KOPT-K1 (cell line): ENCODE measurements around the gene MIOX.
"Not testable (repeated sequence)": the region's sequence is repeated elsewhere in the genome, so short reads cannot be mapped to it uniquely, and the experiment has no call there.

Experiments used
- H3K27ac ChIP-seq: fragments of 200-600 bp; sonication (generic); 2 replicates; pipeline ENCODE4 v1.5.1; 2016; ENCODE audit warnings: antibody characterized with exemption, mild to moderate bottlenecking, low read depth, low read length; ENCODE audit not compliant: poor library complexity, severe bottlenecking
- H3K36me3 ChIP-seq: fragments of 200-600 bp; sonication (generic); 2 replicates; pipeline ENCODE4 v1.5.1; 2017; ENCODE audit warnings: antibody characterized with exemption, mild to moderate bottlenecking, low read length, moderate library complexity; ENCODE audit not compliant: insufficient read depth
- H3K9me3 ChIP-seq: fragments of 200-600 bp; sonication (generic); 2 replicates; pipeline ENCODE4 v1.5.1; 2017; ENCODE audit warnings: antibody characterized with exemption, low read length, mild to moderate bottlenecking; ENCODE audit not compliant: insufficient read depth, poor library complexity, severe bottlenecking

The MIOX gene

GRCh38 chr22:50507421-50507990 is 20.8 kb downstream of the MIOX start, which contains the start of gene LMF2:
TSS of gene LMF2 (minus strand) at chr22:50507702. CDS start at chr22:50507675, 27 bp downstream.
- H3K9me3 ChIP-seq: no peaks in the 10 kb centered on the region
- peaks cover 46% of the 10 kb centered on the region for H3K36me3 ChIP-seq
- peak within 1 kb of the TSS; percentile 94 for H3K27ac ChIP-seq

GRCh38 chr22:50507991-50508884 is 21.6 kb downstream of the MIOX start, which contains the start of gene NCAPH2:
TSS of gene NCAPH2 (plus strand) at chr22:50508224. CDS start at chr22:50508338, 114 bp downstream.
- H3K9me3 ChIP-seq: no peaks in the 10 kb centered on the region
- H3K27ac ChIP-seq: peak within 1 kb of the TSS; percentile 94
- peaks cover 46% of the 10 kb centered on the region for H3K36me3 ChIP-seq

DNA sequence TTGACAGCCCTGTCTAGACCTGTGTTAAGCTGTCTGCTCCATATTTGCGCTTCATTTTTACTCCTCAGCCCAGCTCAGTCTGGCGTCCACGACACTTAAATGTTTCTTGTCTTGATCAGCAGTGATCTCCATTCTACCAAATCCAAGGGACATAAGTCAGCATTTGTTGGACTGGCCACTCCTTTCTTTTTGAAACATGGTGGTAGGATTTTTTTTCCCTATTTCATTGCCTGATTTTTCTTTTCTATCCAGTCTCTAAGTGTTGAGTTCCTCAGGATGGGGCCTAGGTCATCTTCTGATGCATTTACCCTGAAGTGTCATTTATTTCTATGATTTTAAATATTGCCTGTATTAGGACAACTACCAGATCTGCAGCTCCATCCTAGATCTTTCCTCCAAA is 22.2 kb downstream of the MIOX start:
- peak overlapping the region; percentile 94 for H3K27ac ChIP-seq
- H3K9me3 ChIP-seq: no peaks in the 10 kb centered on the region

DNA sequence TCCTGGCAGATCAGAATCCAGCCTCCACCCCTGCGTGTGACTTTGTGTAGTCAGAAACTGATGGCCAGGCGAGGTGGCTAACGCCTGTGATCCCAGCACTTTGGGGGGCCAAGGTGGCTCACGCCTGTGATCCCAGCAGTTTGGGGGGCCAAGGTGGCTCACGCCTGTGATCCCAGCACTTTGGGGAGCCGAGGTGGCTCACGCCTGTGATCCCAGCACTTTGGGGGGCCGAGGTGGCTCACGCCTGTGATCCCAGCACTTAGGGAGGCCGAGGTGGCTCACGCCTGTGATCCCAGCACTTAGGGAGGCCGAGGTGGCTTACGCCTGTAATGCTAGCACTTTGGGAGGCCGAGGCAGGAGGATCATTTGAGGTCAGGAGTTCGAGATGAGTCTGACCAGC is 26.5 kb downstream of the MIOX start:
- Histone ChIP-seq H3K9me3 (no peaks in the 10 kb centered on the region), H3K27ac (no peak overlapping the region), H3K36me3 (peaks cover 70% of the 10 kb centered on the region)

More for the DNA sequence above, 22.2 kb downstream of the MIOX start:
- H3K36me3 ChIP-seq: peaks cover 50% of the 10 kb centered on the region

DNA sequence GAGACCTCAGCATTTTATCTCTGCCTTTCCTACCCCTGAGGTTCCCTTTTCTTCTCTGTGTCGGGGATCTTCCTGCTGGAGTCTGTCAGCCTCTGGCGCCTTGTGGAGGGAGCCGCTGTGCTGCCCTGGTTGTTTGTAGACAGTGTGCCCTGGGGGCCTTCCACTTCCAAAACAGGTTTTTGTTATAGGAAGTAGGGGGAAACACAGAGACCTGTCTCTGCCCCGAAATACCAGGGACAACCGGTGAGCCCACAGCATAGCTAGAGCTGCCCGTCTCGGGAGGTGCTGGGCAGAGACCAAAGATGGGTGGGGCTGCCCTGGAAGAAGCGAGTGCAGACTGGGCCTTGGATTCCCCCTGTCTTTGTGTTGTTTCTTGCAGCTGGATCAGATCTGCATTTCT is 29.4 kb downstream of the MIOX start:
- Histone ChIP-seq H3K27ac (no peak overlapping the region), H3K36me3 (peaks cover 91% of the 10 kb centered on the region), H3K9me3 (no peaks in the 10 kb centered on the region)

- Histone ChIP-seq H3K27ac (no peak overlapping the region), H3K9me3 (no peaks in the 10 kb centered on the region), H3K36me3 (peaks cover 94% of the 10 kb centered on the region)
Observed at GRCh38 chr22:50516891-50517290, 30.2 kb downstream of the MIOX start.

- H3K36me3 ChIP-seq: peaks cover 94% of the 10 kb centered on the region
- no peaks in the 10 kb centered on the region for H3K9me3 ChIP-seq
Observed at GRCh38 chr22:50517495-50518260, 31.0 kb downstream of the MIOX start.

DNA sequence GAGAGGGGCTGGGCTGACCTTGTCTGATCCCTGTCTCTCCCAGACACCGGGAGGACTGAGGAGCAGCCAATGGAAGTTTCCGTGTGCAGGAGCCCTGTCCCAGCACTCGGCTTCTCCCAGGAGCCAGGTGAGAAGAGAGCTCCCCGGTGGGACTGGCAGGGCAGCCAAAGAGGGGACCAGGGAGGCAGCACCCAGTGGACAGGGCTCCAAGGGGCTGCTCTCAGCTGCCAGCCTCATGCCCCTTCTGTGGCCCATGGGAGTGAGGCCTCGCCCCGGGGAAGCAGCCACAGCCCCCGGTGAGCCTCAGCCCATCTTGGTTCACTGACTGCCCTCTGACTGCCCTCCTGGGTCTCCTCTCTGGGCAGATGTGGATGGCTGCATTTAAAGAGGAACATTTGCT is 31.9 kb downstream of the MIOX start:
- peaks cover 94% of the 10 kb centered on the region for H3K36me3 ChIP-seq
- no peaks in the 10 kb centered on the region for H3K9me3 ChIP-seq
- no peak overlapping the region for H3K27ac ChIP-seq

More at GRCh38 chr22:50517495-50518260, 31.0 kb downstream of the MIOX start:
- H3K27ac ChIP-seq: no peak overlapping the region

DNA sequence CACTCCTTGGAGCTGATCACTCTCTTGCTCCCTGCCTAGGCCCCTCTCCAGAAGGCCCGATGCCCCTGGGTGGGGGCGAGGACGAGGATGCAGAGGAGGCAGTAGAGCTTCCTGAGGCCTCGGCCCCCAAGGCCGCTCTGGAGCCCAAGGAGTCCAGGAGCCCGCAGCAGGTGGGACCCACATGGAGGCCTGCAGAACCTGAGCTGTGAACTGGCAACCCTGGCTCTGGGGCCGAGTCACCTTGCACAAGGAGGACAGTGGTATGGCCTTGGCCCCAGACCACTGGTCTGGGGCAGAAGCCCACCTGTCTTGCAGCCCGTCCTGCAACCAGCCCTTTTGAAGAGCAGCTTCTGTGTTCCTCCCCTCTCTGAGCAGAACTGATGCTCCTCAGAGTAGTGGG is 32.5 kb downstream of the MIOX start:
- H3K9me3 ChIP-seq: no peaks in the 10 kb centered on the region
- no peak overlapping the region for H3K27ac ChIP-seq
- H3K36me3 ChIP-seq: peaks cover 94% of the 10 kb centered on the region

GRCh38 chr22:50520184-50520583 is 33.5 kb downstream of the MIOX start:
- H3K9me3 ChIP-seq, H3K27ac ChIP-seq: not testable (repeated sequence)
- peaks cover 89% of the 10 kb centered on the region for H3K36me3 ChIP-seq

- Histone ChIP-seq H3K9me3 (no peaks in the 10 kb centered on the region), H3K36me3 (peaks cover 85% of the 10 kb centered on the region), H3K27ac (no peak overlapping the region)
Observed at GRCh38 chr22:50520826-50521453, 34.3 kb downstream of the MIOX start.

GRCh38 chr22:50521710-50522109 is 35.1 kb downstream of the MIOX start:
- H3K9me3 ChIP-seq: no peaks in the 10 kb centered on the region
- H3K27ac ChIP-seq: no peak overlapping the region
- peaks cover 77% of the 10 kb centered on the region for H3K36me3 ChIP-seq

DNA sequence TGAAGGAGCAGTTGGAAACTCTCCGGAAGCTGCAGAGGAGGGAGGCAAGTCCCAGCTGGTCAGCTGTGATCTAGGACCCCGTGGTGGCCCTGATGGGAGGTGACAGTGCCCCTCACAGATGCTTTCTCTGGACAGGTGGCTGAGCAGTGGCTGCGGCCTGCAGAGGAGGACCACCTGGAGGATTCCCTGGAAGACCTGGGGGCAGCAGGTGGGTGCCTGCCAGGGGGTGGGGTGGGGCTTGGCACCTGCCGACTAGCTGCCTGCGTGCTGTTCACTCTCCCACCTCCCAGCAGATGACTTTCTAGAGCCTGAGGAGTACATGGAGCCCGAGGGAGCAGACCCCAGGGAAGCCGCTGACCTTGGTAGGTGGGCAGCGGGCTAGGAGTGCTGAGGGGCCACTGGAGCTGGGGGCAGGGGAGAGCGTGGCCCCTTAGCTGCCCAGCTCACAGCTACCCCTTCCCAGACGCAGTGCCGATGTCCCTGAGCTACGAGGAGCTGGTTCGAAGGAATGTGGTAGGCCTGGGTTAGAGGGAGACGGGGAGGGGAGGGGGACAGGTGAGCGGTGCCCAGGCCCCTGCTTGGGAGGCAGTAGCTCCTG is 35.6 kb downstream of the MIOX start:
- no peak overlapping the region for H3K27ac ChIP-seq
- peaks cover 71% of the 10 kb centered on the region for H3K36me3 ChIP-seq
- no peaks in the 10 kb centered on the region for H3K9me3 ChIP-seq

DNA sequence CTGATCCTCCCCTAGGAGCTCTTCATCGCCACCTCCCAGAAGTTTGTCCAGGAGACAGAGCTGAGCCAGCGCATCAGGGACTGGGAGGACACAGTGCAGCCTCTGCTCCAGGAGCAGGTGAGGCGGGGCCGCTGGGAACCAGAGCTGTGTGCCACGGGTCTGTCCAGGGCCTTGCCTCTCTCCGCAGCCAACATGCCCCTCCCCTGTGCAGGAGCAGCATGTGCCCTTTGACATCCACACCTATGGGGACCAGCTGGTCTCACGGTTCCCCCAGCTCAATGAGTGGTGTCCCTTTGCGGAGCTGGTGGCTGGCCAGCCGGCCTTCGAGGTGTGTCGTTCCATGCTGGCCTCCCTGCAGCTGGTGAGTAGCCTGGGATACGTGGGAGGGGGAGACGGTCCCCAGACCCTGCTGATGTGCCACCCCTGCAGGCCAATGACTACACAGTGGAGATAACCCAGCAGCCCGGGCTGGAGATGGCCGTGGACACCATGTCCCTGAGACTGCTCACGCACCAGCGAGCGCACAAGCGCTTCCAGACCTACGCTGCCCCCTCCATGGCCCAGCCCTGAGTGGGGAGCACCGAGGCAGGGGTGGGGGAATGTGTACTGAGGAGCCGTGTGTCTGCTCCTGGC is 36.3 kb downstream of the MIOX start:
- no peaks in the 10 kb centered on the region for H3K9me3 ChIP-seq
- H3K36me3 ChIP-seq: peaks cover 65% of the 10 kb centered on the region
- no peak overlapping the region for H3K27ac ChIP-seq
